Panc1 (cell line): Measurements from ENCODE around the gene PGAM2.

ENCODE experiments used
- CTCF ChIP-seq: fragments of 450-650 bp; IDR thresholded peaks from 2 replicates; pipeline ENCODE4 v1.5.1; 2017; ENCODE audit warnings: mild to moderate bottlenecking
- POLR2AphosphoS5 ChIP-seq: IDR thresholded peaks from 2 replicates; pipeline ENCODE4 v1.6.1; 2012; ENCODE audit warnings: mild to moderate bottlenecking, low read depth, low read length, moderate library complexity
- REST ChIP-seq, 2 experiments: IDR thresholded peaks; 2 replicates each; pipeline ENCODE4 v1.6.1; 2011 to 2012; ENCODE audit warnings: low read depth in 2 of 2, control low read depth in 1 of 2, low read length in 1 of 2, mild to moderate bottlenecking in 1 of 2, moderate library complexity in 1 of 2; ENCODE audit not compliant: insufficient read depth in 1 of 2
- SIN3A ChIP-seq: IDR thresholded peaks from 2 replicates; pipeline ENCODE4 v1.6.1; 2012; ENCODE audit warnings: low read depth, mild to moderate bottlenecking, low read length, moderate library complexity, borderline replicate concordance; ENCODE audit not compliant: insufficient read depth
- TCF7L2 ChIP-seq: IDR thresholded peaks from 2 replicates; pipeline ENCODE4 v1.6.1; 2011; ENCODE audit warnings: mild to moderate bottlenecking, low read depth, low read length, inconsistent platforms

- TF ChIP-seq CTCF (no peak), REST (IDR thresholded peaks at IDR 0.05; ENCODE audit: insufficient read depth in 1 of 2, low read depth in 2 of 2, low read length in 1 of 2) (no peak), POLR2AphosphoS5 (no peak), SIN3A (no peak), TCF7L2 (no peak)
Observed at GRCh38 chr7:44046321-44047061, 18.9 kb downstream of the PGAM2 start.
